ENCODE measurements around the gene NRAP. TPM values are rescaled to one million over a fixed set of nuclear protein-coding genes. Genes with fewer than 3 reads are reported as not detected.

The NRAP gene
- total and polyA plus RNA-seq, 2 of the 8 experiments (the other 6 are each of a cell fraction or from before 2014, with no cell fraction given): not detected

- Histone ChIP-seq H3K18ac (ENCODE audit: extremely low read depth, low read length) (no peak overlapping the region), H3K56ac (replicated peaks; ENCODE audit: insufficient read length, low read depth, low read length) (no peak overlapping the region), H4K5ac (ENCODE audit: insufficient read length, low read depth, low read length) (no peak overlapping the region), H3K14ac (ENCODE audit: insufficient read length) (no peak overlapping the region), H3K23me2 (ENCODE audit: low read depth, low read length) (no peaks in the 10 kb centered on the region), H3K9me3 (ENCODE audit: insufficient read depth in 2 of 2, low read depth in 1 of 2, low read length in 1 of 2) (peaks cover 3 to 4% of the 10 kb centered on the region in 2 experiments; a peak in 3 of 4 replicates), H2BK15ac (ENCODE audit: low read length) (no peak overlapping the region), H2AFZ (ENCODE audit: low read length) (no peak overlapping the region), H3K27ac (ENCODE audit: low read depth, low read length) (no peak overlapping the region), H4K8ac (ENCODE audit: extremely low read depth, insufficient read depth, low read length) (no peak overlapping the region), H3K79me2 (ENCODE audit: control insufficient read depth in 1 of 2, insufficient read depth in 2 of 2, low read length in 2 of 2) (peaks cover 0 to 7% of the 10 kb centered on the region in 2 experiments; a peak in 1 of 4 replicates), H3K27me3 (replicated peaks in 1 of 4; ENCODE audit: control insufficient read depth in 3 of 4, extremely low read depth in 1 of 4, insufficient read depth in 3 of 4, low read length in 3 of 4) (peaks cover 0 to under 1% (median under 1%) of the 10 kb centered on the region in 4 experiments; a peak in 1 of 7 replicates), H3K36me3 (ENCODE audit: control insufficient read depth in 2 of 4, insufficient read depth in 4 of 4, low read length in 3 of 4) (no peaks in the 10 kb centered on the region; a peak in 1 of 8 replicates), H3K79me1 (ENCODE audit: low read depth, low read length) (no peaks in the 10 kb centered on the region), H2BK5ac (ENCODE audit: low read depth, low read length) (no peak overlapping the region), H2BK120ac (replicated peaks; ENCODE audit: low read depth, low read length) (no peak overlapping the region), H3K4me2 (ENCODE audit: insufficient read depth in 1 of 2, low read depth in 2 of 2, low read length in 2 of 2) (no peak overlapping the region), H4K91ac (replicated peaks; ENCODE audit: insufficient read length, low read length) (no peak overlapping the region), H2AK5ac (ENCODE audit: low read depth, low read length) (no peak overlapping the region), H3K23ac (ENCODE audit: insufficient read length) (no peak overlapping the region), H3K4me1 (replicated peaks in 1 of 4; ENCODE audit: control insufficient read depth in 3 of 4, insufficient read depth in 4 of 4, low read length in 3 of 4) (peaks cover 0 to 4% (median 0%) of the 10 kb centered on the region in 4 experiments; a peak in 1 of 7 replicates), H4K20me1 (replicated peaks in 1 of 2; ENCODE audit: control insufficient read depth in 1 of 2, insufficient read depth in 2 of 2, low read length in 2 of 2) (peaks cover 0 to 2% of the 10 kb centered on the region in 2 experiments), H2BK12ac (ENCODE audit: low read depth, low read length) (no peak overlapping the region), H2BK20ac (ENCODE audit: low read length) (no peak overlapping the region), H3K4me3 (ENCODE audit: extremely low read depth in 1 of 4, insufficient read depth in 2 of 4, low read depth in 3 of 4, low read length in 4 of 4) (no peak overlapping the region), H3K9ac (replicated peaks in 1 of 4; ENCODE audit: extremely low read depth in 1 of 4, low read depth in 3 of 4, low read length in 3 of 4) (no peak overlapping the region), H3K4ac (replicated peaks; ENCODE audit: insufficient read length, low read depth, low read length) (no peak overlapping the region)
- ChIA-PET POLR2A (ENCODE audit: partially characterized antibody) (no interaction called here), CTCF (ENCODE audit: partially characterized antibody) (interaction anchor here (1.1 to 2.5 kb wide), 2 partner anchors 19 to 55 kb away, joined by 3 to 8 read pairs; no protein-coding TSS in a partner anchor)
- WGBS, 2 experiments (ENCODE audit: extremely low coverage in 1 of 2, insufficient coverage in 1 of 2, insufficient read length in 1 of 2, insufficient replicate concordance in 2 of 2, low coverage in 1 of 2, low lambda C conversion rate in 2 of 2, missing lambda C conversion rate in 1 of 2): 85% methylated on average over 3 of the region's 3 CpGs; no CpG with 5 or more reads in 1 of the 2 experiments
- no peak for DNase-seq (ENCODE audit: low read depth in 1 of 2, low spot score in 2 of 2)
- FAIRE-seq: no peak
- TF ChIP-seq MAX (IDR thresholded peaks at IDR 0.05) (no peak), YY1 (IDR thresholded peaks at IDR 0.05; ENCODE audit: low read depth, low read length) (no peak), TCF12 (IDR thresholded peaks at IDR 0.05; ENCODE audit: low read depth, low read length) (no peak), RNF2 (IDR thresholded peaks at IDR 0.05; ENCODE audit: borderline replicate concordance, low read depth, low read length, missing control alignments, poor library complexity, severe bottlenecking) (no peak), CREB1 (IDR thresholded peaks at IDR 0.05) (no peak), SP4 (IDR thresholded peaks at IDR 0.05; ENCODE audit: low read length) (no peak), SAP30 (IDR thresholded peaks at IDR 0.05; ENCODE audit: insufficient read depth, insufficient replicate concordance, low read length) (no peak), GTF2F1 (IDR thresholded peaks at IDR 0.05; ENCODE audit: borderline replicate concordance, low read depth, low read length) (no peak), CBX5 (IDR thresholded peaks at IDR 0.05; ENCODE audit: low read depth, low read length) (no peak), EZH2 (IDR thresholded peaks at IDR 0.05; ENCODE audit: low read depth, low read length, severe bottlenecking) (no peak), RBBP5 (IDR thresholded peaks at IDR 0.05; ENCODE audit: borderline replicate concordance, low read depth, low read length) (no peak), CBX8 (IDR thresholded peaks at IDR 0.05; ENCODE audit: borderline replicate concordance, low read depth, low read length) (no peak), CHD1 (IDR thresholded peaks at IDR 0.05; ENCODE audit: low read depth, low read length) (no peak)
Measured at GRCh38 chr10:113686028-113686427, 22.2 kb upstream of the NRAP start.
